Mesendoderm (in vitro differentiated cells): Measurements from ENCODE around the gene DTNB. TPM values are rescaled to one million over a fixed set of nuclear protein-coding genes. Genes with fewer than 3 reads are reported as not detected.
A peak's percentile ranks its signal among the peaks of the same experiment; 100 is the strongest.

Source experiments
- DNase-seq: peaks from one replicate; pipeline ENCODE4 v3.0.0; 2013
- H2AK5ac ChIP-seq: 2 replicates; pipeline ENCODE4 v1.6.1; 2013; ENCODE audit warnings: low read length, inconsistent platforms
- H2BK120ac ChIP-seq: 2 replicates; pipeline ENCODE4 v1.6.1; 2013; ENCODE audit warnings: low read depth, mild to moderate bottlenecking, low read length, moderate library complexity, mixed read lengths
- H2BK15ac ChIP-seq: replicated peaks from 2 replicates; pipeline ENCODE4 v1.6.1; 2013; ENCODE audit warnings: low read depth, mild to moderate bottlenecking, moderate library complexity
- H2BK5ac ChIP-seq: 2 replicates; pipeline ENCODE4 v1.6.1; 2013; ENCODE audit warnings: low read length, inconsistent platforms
- H3K18ac ChIP-seq: 2 replicates; pipeline ENCODE4 v1.6.1; 2013; ENCODE audit warnings: mild to moderate bottlenecking, low read length, mixed read lengths
- H3K23ac ChIP-seq: one replicate; pipeline ENCODE4 v1.6.1; 2013; ENCODE audit warnings: low read length
- H3K27ac ChIP-seq: 2 replicates; pipeline ENCODE4 v1.5.1; 2013; ENCODE audit warnings: low read depth, mild to moderate bottlenecking, inconsistent platforms, low read length, moderate library complexity
- H3K27me3 ChIP-seq: 2 replicates; pipeline ENCODE4 v1.6.1; 2013; ENCODE audit warnings: low read length, control low read depth, mild to moderate bottlenecking, inconsistent platforms; ENCODE audit not compliant: insufficient read depth, poor library complexity
- H3K36me3 ChIP-seq: 2 replicates; pipeline ENCODE4 v1.6.1; 2013; ENCODE audit warnings: low read length, inconsistent platforms; ENCODE audit not compliant: control insufficient read depth, insufficient read depth
- H3K4ac ChIP-seq: one replicate; pipeline ENCODE4 v1.6.1; 2013; ENCODE audit warnings: low read depth, mild to moderate bottlenecking, low read length, moderate library complexity
- H3K4me1 ChIP-seq: 2 replicates; pipeline ENCODE4 v1.6.1; 2013; ENCODE audit warnings: low read depth, low read length, inconsistent platforms; ENCODE audit not compliant: control insufficient read depth
- H3K4me2 ChIP-seq: 2 replicates; pipeline ENCODE4 v1.6.1; 2013; ENCODE audit warnings: low read length
- H3K4me3 ChIP-seq: 2 replicates; pipeline ENCODE4 v1.5.1; 2013; ENCODE audit warnings: mild to moderate bottlenecking, low read length
- H3K56ac ChIP-seq: one replicate; pipeline ENCODE4 v1.6.1; 2013; ENCODE audit warnings: low read length
- H3K79me1 ChIP-seq: 2 replicates; pipeline ENCODE4 v1.6.1; 2013; ENCODE audit warnings: low read length, inconsistent platforms
- H3K79me2 ChIP-seq: 2 replicates; pipeline ENCODE4 v1.6.1; 2013; ENCODE audit warnings: mild to moderate bottlenecking, low read length; ENCODE audit not compliant: control insufficient read depth, insufficient read depth
- H3K9ac ChIP-seq: 2 replicates; pipeline ENCODE4 v1.6.1; 2013; ENCODE audit warnings: low read length, inconsistent platforms
- H4K5ac ChIP-seq: one replicate; pipeline ENCODE4 v1.6.1; 2013; ENCODE audit warnings: low read length
- H4K8ac ChIP-seq: one replicate; pipeline ENCODE4 v1.6.1; 2013; ENCODE audit warnings: low read depth, mild to moderate bottlenecking, control low read depth, low read length, moderate library complexity
- WGBS: extraction: QIAGEN DNeasy Blood & Tissue Kit; methylation state at CpG from one replicate; pipeline ENCODE4 v1.1.7; 2013; ENCODE audit warnings: low lambda C conversion rate, missing lambda C conversion rate; ENCODE audit not compliant: insufficient coverage; ENCODE audit errors: extremely low coverage; 5-methylcytosine and 5-hydroxymethylcytosine counted together
- small RNA-seq: library from polyadenylated mRNA; stranded (forward); fragments of <200 nt; extraction: miRNeasy Mini kit (QIAGEN cat#:217004); gene quantifications from one replicate; pipeline ENCODE3, GENCODE V24; 2013; ENCODE audit not compliant: insufficient read depth

DTNB gene

DNA sequence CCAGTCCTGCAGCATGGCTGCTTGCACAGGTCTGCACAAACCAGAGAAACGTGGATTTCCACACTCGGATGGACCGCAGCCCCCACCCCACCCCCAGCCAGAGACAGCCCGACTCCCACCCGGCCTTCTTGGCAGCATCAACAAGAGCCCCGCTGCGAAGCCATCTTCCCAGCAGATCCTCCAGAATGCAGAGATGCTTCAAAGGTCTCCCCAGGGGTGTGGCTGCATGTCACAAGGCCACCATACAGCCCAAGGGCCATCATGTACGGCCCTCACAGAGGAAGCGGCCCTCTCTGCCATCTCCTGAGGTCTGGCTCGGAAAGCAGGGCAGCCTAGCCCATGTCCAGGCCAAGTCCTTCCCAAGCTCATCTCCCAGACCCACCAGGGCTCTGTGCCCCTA, 343.1 kb downstream of the DTNB start:
- no peak overlapping the region for H2BK5ac ChIP-seq
- H3K4me2 ChIP-seq = no peak overlapping the region
- H3K79me1 ChIP-seq = no peaks in the 10 kb centered on the region
- no peak overlapping the region for H3K18ac ChIP-seq
- H4K8ac ChIP-seq = no peak overlapping the region
- H2BK15ac ChIP-seq = no peak overlapping the region
- no peak for DNase-seq
- no peak overlapping the region for H4K5ac ChIP-seq
- H3K4me3 ChIP-seq = no peak overlapping the region
- H3K56ac ChIP-seq = no peak overlapping the region
- H3K9ac ChIP-seq = no peak overlapping the region
- H3K4ac ChIP-seq = no peak overlapping the region
- no peaks in the 10 kb centered on the region for H3K36me3 ChIP-seq
- H3K79me2 ChIP-seq = no peaks in the 10 kb centered on the region
- H3K23ac ChIP-seq = no peak overlapping the region
- no peak overlapping the region for H2AK5ac ChIP-seq
- H3K4me1 ChIP-seq = no peaks in the 10 kb centered on the region
- no peaks in the 10 kb centered on the region for H3K27me3 ChIP-seq
- no peak overlapping the region for H3K27ac ChIP-seq
- no peak overlapping the region for H2BK120ac ChIP-seq
- no CpG with 5 or more reads among the region's 10 CpGs for whole genome bisulfite sequencing

DNA sequence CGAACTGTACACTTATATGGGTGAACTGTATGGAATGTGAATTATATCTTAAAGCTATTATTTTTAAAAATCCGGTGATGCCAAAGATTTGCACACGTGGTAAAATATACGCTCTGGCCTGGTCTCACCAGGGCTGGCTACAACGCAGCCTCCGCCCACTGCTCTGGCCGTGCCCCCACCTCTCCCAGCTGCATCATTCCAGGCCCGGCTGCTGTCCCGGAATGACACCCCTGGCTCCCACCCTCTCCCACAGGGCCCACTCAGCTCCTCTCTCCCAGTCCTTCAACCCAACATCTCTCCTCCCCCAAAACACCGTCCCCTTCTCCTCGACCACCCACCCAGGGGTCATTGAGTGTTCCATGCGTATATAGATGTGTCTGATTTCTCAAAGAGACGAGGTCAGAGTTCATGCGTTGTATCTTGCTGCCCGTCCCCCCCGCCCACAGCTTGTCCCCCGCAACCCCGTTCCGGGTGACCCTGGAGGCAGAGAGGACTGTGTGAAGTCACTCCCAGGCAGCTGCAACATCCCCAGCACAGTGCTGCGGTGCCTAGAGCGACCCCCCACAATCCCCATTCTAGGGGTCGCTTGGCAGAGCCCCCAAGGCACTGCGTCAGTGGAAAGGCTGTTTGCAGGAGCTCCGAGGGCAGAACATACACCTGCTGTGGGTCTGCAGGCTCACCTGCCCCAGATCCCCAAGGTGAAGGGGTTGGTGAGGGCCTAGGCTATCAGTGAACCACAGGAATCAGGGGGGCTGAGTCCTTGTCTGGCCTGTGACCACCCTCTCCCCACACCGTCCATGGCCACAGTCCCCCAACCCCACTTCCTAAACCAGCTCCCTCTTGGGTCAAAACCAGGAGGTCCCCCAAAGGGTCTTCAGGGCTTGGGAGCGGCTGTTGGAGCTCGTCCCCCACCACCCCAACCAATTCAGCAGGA, 345.0 kb downstream of the DTNB start:
- H3K79me1 ChIP-seq = no peaks in the 10 kb centered on the region
- H3K56ac ChIP-seq = no peak overlapping the region
- H3K27ac ChIP-seq = no peak overlapping the region
- H3K9ac ChIP-seq = no peak overlapping the region
- H3K23ac ChIP-seq = no peak overlapping the region
- H3K27me3 ChIP-seq = no peaks in the 10 kb centered on the region
- H4K5ac ChIP-seq = no peak overlapping the region
- no peak overlapping the region for H2BK120ac ChIP-seq
- no peaks in the 10 kb centered on the region for H3K4me1 ChIP-seq
- no peak overlapping the region for H4K8ac ChIP-seq
- H3K79me2 ChIP-seq = no peaks in the 10 kb centered on the region
- no peaks in the 10 kb centered on the region for H3K36me3 ChIP-seq
- no peak overlapping the region for H3K4me2 ChIP-seq
- H2AK5ac ChIP-seq = no peak overlapping the region
- H3K4ac ChIP-seq = no peak overlapping the region
- H2BK5ac ChIP-seq = no peak overlapping the region
- H3K18ac ChIP-seq = no peak overlapping the region
- no peak overlapping the region for H2BK15ac ChIP-seq
- DNase-seq = no peak
- no CpG with 5 or more reads among the region's 27 CpGs for WGBS
- H3K4me3 ChIP-seq = no peak overlapping the region

Small RNA genes within 50 kb of the gene (small RNA-seq; reads per million reads assigned to genes)
- gene MIR1301 (38.0 reads per million, percentile 94 among the genes with 10 or more reads in this experiment), gene RF00019 (not detected)
